ENCODE data around the gene UBE2Q1. TPM values are rescaled to one million over a fixed set of nuclear protein-coding genes. Genes with fewer than 3 reads are reported as not detected.

Gene UBE2Q1
- total RNA-seq, 2 donors from 2014 or later: 24.7 to 43.7 TPM

DNA sequence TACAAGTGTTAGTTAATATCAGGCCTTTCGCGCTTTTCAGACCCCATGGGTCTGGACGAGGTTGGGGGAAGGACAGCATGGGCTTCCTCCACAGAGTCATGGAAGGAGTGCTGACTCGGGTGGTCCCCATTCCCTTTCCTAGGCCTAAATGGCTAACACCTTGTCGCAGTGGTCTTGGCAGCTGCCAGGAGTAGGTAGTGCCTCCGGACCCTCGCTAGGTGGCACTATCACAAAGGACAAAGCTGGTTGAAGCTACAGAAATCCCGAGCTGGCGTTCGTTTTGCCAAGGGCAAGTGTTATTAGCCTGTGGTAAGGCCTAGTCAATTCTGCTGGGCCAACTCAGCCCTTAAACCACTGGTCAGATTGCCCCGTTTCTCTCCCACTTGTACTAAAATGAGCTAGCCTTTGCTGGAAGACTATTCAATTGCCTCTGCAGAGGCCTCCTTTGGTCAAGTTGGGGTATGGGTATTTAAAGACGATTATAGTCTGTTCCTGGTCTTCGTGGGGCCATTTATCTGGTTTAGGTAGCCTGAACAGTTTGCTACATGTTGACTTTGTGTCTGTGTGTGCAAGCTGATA is 1.1 kb upstream of the UBE2Q1 start:
- H3K4me1 ChIP-seq (replicated peaks): peaks cover 6% of the 10 kb centered on the region
- H3K9me3 ChIP-seq: no peaks in the 10 kb centered on the region
- TF ChIP-seq, protein P1, sequence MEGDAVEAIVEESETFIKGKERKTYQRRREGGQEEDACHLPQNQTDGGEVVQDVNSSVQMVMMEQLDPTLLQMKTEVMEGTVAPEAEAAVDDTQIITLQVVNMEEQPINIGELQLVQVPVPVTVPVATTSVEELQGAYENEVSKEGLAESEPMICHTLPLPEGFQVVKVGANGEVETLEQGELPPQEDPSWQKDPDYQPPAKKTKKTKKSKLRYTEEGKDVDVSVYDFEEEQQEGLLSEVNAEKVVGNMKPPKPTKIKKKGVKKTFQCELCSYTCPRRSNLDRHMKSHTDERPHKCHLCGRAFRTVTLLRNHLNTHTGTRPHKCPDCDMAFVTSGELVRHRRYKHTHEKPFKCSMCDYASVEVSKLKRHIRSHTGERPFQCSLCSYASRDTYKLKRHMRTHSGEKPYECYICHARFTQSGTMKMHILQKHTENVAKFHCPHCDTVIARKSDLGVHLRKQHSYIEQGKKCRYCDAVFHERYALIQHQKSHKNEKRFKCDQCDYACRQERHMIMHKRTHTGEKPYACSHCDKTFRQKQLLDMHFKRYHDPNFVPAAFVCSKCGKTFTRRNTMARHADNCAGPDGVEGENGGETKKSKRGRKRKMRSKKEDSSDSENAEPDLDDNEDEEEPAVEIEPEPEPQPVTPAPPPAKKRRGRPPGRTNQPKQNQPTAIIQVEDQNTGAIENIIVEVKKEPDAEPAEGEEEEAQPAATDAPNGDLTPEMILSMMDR (IDR thresholded peaks at IDR 0.05): peak; percentile 84 to 97 (median 94)
- TF ChIP-seq POLR2AphosphoS5 (IDR thresholded peaks at IDR 0.05) (peak; percentile 71), POLR2A (IDR thresholded peaks at IDR 0.05) (no peak)
- 8% methylated on average over 13 of the region's 13 CpGs for WGBS
- H3K36me3 ChIP-seq: peaks cover 7 to 9% of the 10 kb centered on the region in 2 donors
- intact Hi-C loops (cut with DNase I): loop anchor here (2.0 to 10.0 kb wide), 4 partner anchors 155 to 505 kb away; partner anchors contain the start of genes EFNA4 and IL6R
- DNase-seq (ENCODE audit: low spot score): peak; percentile 88
- peak overlapping the region; percentile 82 to 89 for H3K27ac ChIP-seq
- H3K27me3 ChIP-seq (replicated peaks; ENCODE audit: insufficient read depth): no peaks in the 10 kb centered on the region
- H3K4me3 ChIP-seq: peak overlapping the region; percentile 85 to 88

DNA sequence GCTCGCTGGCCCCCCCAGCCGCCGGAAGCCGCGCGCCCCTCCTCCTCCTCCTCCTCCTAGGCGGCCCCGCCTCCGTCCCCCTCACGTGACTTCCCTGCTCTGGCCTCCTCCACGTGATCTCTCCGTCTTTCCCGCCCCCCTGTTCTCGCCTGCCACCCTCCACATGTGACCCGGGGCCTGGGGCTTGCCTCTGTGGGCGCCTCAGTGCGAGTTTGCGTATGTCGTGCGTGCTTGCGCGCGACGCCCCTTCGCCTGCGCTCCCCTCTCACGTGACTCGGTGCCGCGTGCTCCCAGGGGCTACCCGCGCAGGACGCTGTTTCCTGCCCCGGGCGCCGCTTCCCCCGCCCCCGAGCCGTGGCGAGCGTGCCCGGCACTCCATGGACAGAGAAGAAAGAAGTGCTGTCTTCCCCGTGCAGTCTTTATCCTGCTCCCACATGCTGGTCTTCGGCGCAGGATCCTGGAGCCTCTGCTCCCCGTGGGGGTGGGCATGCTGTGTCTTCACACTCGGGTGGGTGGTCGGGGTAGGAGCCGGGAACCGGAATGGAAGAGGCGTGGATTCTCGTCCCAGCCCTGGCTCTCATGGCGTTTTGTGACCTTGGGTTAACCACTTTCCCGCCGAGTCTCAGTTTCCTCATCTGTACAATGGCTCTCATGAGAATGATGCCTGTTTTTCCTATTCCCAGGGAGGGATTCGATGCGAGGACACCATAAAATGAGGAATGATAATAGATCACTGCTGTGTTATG is 431 bp upstream of the UBE2Q1 start:
- Histone ChIP-seq H3K27me3 (replicated peaks; ENCODE audit: insufficient read depth) (no peaks in the 10 kb centered on the region), H3K27ac (peak overlapping the region; percentile 82 to 89), H3K4me1 (replicated peaks) (peaks cover 6% of the 10 kb centered on the region), H3K36me3 (peaks cover 9 to 14% of the 10 kb centered on the region in 2 donors), H3K9me3 (no peaks in the 10 kb centered on the region), H3K4me3 (peak overlapping the region; percentile 85 to 88)
- DNase-seq (ENCODE audit: low spot score): peak; percentile 99
- intact Hi-C loops (cut with DNase I): loop anchor here (2.0 to 10.0 kb wide), 4 partner anchors 154 to 506 kb away; partner anchors contain the start of genes EFNA4 and IL6R
- TF ChIP-seq POLR2A (IDR thresholded peaks at IDR 0.05) (peak; percentile 57), POLR2AphosphoS5 (IDR thresholded peaks at IDR 0.05) (peak; percentile 99)
- TF ChIP-seq, protein P1 (IDR thresholded peaks at IDR 0.05): peak in 1 of 4 experiments; percentile 29
- 1% methylated on average over 51 of the region's 57 CpGs for WGBS

DNA sequence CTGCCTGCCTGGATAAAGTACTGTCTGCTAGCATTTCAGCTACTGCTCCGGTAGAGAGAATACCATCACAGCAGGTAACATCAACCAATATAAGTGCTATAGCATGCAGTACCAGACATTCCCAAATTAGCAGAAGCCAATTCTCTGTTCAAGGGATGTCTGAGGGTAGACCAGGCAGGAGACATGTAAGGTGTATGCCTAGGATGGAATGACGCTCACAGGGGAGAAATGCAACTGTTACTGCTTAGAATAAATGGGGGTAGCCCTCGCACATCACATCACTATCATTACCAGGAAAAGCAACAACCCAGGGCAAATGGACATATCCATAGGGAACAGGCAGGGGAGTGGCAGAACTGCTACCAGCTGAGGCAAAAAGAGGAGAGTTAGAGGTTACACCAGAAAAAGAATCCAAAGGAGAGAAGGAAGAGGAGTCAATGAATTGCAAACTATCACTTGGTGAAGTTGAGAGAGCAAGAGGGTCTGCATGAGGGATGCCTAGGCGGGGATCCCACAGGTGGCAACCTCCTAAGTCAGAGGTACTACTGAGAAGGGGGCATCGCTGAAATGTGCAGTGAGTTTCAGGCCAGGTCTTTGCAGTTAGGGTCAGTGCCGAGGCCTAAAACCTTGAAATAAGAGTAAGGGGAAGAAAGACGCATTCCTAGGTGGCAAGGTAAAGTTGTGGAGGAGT is 1.1 kb downstream of the UBE2Q1 start:
- H3K4me1 ChIP-seq (replicated peaks): peaks cover 6% of the 10 kb centered on the region
- peak overlapping the region; percentile 85 to 88 for H3K4me3 ChIP-seq
- no peaks in the 10 kb centered on the region for H3K9me3 ChIP-seq
- intact Hi-C loops (cut with DNase I): loop anchor here (10.0 kb wide), 2 partner anchors 153 to 507 kb away; partner anchors contain the start of genes EFNA4 and IL6R
- H3K27me3 ChIP-seq (replicated peaks; ENCODE audit: insufficient read depth): no peaks in the 10 kb centered on the region
- peaks cover 10 to 28% of the 10 kb centered on the region in 2 donors for H3K36me3 ChIP-seq
- peak overlapping the region; percentile 81 to 82 for H3K27ac ChIP-seq
- TF ChIP-seq, protein P1 (IDR thresholded peaks at IDR 0.05): no peak
- no peak for TF ChIP-seq POLR2AphosphoS5 (IDR thresholded peaks at IDR 0.05)
- no peak for DNase-seq (ENCODE audit: low spot score)
- WGBS: 14% methylated on average over 7 of the region's 7 CpGs

DNA sequence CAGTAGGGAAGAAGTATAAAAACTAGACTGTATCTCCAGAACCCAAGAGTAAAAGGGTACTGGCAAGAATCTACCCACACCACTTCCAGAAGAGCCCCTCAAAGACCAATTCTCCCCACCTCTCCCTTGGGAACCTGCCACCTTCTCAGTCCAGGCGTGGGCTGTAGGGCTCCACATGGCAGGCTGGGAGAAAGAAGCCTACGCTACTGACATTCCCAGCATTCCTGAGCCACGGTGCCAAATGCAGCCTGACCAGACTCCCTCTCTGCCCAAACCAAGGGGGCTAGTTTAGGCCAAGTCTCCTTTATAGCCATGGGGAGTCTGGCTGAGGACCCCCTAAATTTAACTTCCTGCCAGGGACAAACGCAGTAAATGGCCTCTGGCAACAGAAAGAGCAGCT is 2.0 kb downstream of the UBE2Q1 start:
- TF ChIP-seq POLR2AphosphoS5 (IDR thresholded peaks at IDR 0.05) (no peak), POLR2A (IDR thresholded peaks at IDR 0.05) (no peak)
- TF ChIP-seq, protein P1 (IDR thresholded peaks at IDR 0.05): no peak
- peaks cover 6% of the 10 kb centered on the region for H3K4me1 ChIP-seq (replicated peaks)
- no peak overlapping the region for H3K27ac ChIP-seq
- no peak for DNase-seq (ENCODE audit: low spot score)
- intact Hi-C loops (cut with DNase I): loop anchor here (10.0 kb wide), 2 partner anchors 152 to 508 kb away; partner anchors contain the start of genes EFNA4 and IL6R
- H3K36me3 ChIP-seq: peaks cover 20 to 38% of the 10 kb centered on the region in 2 donors
- H3K4me3 ChIP-seq: peak overlapping the region in 1 of 2 donors; percentile 85
- WGBS: 19% methylated on average over 4 of the region's 4 CpGs
- H3K9me3 ChIP-seq: no peaks in the 10 kb centered on the region
- H3K27me3 ChIP-seq (replicated peaks; ENCODE audit: insufficient read depth): no peaks in the 10 kb centered on the region
